ENCODE results near the gene SLC18A3.

The SLC18A3 gene

DNA sequence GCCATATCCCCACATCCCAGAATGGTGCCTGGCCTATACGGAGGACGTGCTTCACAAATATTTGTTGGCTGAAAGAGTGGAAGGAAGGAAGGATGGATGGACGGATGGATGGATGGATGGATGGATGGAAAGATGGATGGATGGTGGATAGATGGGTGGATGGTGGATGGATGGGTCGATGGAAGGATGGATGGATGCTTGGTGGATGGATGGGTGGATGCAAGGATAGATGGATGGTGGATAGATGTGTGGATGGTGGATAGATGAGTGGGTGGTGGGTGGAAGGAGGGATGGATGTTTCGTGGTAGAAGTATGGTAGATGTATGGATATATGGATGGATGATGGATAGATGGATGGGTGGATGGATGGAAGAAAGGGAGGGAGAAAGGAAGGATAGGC, 14.5 kb downstream of the SLC18A3 start:
- Histone ChIP-seq H3K9me3 (no peaks in the 10 kb centered on the region), H3K4me1 (0 out of 2 replicates have a peak, but pooled peaks cover 6% of the 10 kb centered on the region), H3K27me3 (no peaks in the 10 kb centered on the region), H3K36me3 (no peaks in the 10 kb centered on the region), H3K4me3 (no peak overlapping the region), H3K27ac (no peak overlapping the region), H3K9ac (no peak overlapping the region), H4K20me1 (no peaks in the 10 kb centered on the region), H3K4me2 (no peak overlapping the region)
- TF ChIP-seq Cebpa-rat (IDR thresholded peaks at IDR 0.05), result no peak

DNA sequence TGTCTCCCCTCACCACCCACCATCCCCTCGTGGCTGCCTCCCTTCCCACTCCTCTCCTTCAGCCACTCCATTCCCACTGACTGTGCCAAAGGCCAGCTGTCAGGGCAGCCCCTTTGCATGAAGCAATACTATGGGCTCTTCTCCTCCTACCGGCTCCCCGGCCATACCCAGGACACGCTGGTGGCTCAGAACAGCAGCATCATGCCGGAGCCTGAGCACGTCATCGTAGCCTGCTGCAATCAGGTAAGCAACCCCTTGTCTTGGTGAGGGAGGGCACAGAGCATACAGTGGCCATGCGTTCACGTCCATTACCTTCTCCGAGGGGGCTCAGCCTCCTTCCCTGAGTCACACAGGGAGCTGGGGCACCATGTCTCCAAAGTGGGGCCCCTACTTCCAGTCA, 15.3 kb downstream of the SLC18A3 start:
- Histone ChIP-seq H3K9me3 (no peaks in the 10 kb centered on the region), H4K20me1 (no peaks in the 10 kb centered on the region), H3K36me3 (no peaks in the 10 kb centered on the region), H3K9ac (no peak overlapping the region), H3K4me3 (no peak overlapping the region), H3K4me1 (0 out of 2 replicates have a peak, but pooled peaks cover 6% of the 10 kb centered on the region), H3K27me3 (no peaks in the 10 kb centered on the region), H3K4me2 (no peak overlapping the region), H3K27ac (no peak overlapping the region)
- no peak for TF ChIP-seq Cebpa-rat (IDR thresholded peaks at IDR 0.05)

GRCh38 chr10:49627038-49627437, 16.9 kb downstream of the SLC18A3 start:
- no peak overlapping the region for H3K4me3 ChIP-seq
- H3K36me3 ChIP-seq, result no peaks in the 10 kb centered on the region
- no peaks in the 10 kb centered on the region for H3K9me3 ChIP-seq
- H3K27me3 ChIP-seq, result no peaks in the 10 kb centered on the region
- no peak for TF ChIP-seq Cebpa-rat (IDR thresholded peaks at IDR 0.05)
- H4K20me1 ChIP-seq, result no peaks in the 10 kb centered on the region
- no peak overlapping the region for H3K4me2 ChIP-seq
- no peak overlapping the region for H3K27ac ChIP-seq
- no peak overlapping the region for H3K9ac ChIP-seq
- peaks cover 6% of the 10 kb centered on the region; the same call in 1 of the 2 replicates for H3K4me1 ChIP-seq

GRCh38 chr10:49627644-49628247, 17.6 kb downstream of the SLC18A3 start:
- Histone ChIP-seq H3K4me1 (peaks cover 6% of the 10 kb centered on the region; the same call in 1 of the 2 replicates), H3K36me3 (no peaks in the 10 kb centered on the region), H3K9ac (no peak overlapping the region), H3K4me3 (no peak overlapping the region), H3K9me3 (no peaks in the 10 kb centered on the region), H4K20me1 (no peaks in the 10 kb centered on the region), H3K4me2 (no peak overlapping the region), H3K27ac (no peak overlapping the region), H3K27me3 (no peaks in the 10 kb centered on the region)
- no peak for TF ChIP-seq Cebpa-rat (IDR thresholded peaks at IDR 0.05)

DNA sequence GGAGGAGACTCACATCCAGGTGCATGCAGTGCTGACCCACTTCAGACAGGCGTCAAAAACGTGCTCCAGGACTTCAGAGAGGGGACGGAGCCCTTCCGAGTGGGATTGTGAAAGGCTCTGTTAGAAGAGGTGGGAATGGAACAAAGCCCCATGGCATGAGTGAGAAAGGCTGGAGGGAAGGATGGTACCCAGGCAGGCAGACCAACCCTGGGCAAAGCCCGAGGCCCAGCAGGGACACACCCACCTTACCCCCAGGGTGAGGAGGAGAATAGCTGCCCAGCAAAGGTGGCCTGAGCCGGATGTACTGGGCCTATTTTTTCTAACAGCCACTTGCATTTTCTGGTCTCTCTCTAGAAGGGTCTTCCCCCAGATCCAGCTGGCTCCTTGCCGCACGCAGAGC, 18.5 kb downstream of the SLC18A3 start:
- Histone ChIP-seq H3K4me3 (no peak overlapping the region), H3K27ac (no peak overlapping the region), H3K9me3 (no peaks in the 10 kb centered on the region), H3K36me3 (no peaks in the 10 kb centered on the region), H3K4me1 (peaks cover 6% of the 10 kb centered on the region; the same call in 1 of the 2 replicates), H4K20me1 (no peaks in the 10 kb centered on the region), H3K9ac (no peak overlapping the region), H3K4me2 (no peak overlapping the region), H3K27me3 (no peaks in the 10 kb centered on the region)
- no peak for TF ChIP-seq Cebpa-rat (IDR thresholded peaks at IDR 0.05)

DNA sequence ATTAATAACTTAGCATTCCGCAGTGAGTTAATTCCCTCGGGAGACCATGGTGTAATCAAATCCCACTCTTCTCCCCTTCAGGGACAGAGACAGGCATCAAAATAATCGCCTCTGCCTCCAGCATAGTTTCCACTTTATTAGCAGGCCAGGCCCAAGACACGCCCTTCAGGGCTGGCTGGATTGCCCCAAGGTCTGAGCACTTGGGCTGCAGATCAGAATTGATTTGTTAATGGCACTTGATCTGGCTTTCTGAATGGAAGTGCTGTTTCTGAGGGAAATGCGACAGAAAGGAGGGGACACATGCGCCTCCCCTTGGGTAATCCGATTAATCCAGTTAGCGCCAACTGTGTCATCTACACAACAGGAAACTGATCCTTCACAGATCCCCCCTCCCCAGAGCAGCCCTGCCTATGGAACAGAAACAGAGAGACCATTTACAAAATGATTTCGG, 19.3 kb downstream of the SLC18A3 start:
- H4K20me1 ChIP-seq, result no peaks in the 10 kb centered on the region
- no peak overlapping the region for H3K4me2 ChIP-seq
- H3K4me1 ChIP-seq, result peaks cover 9% of the 10 kb centered on the region; the same call in 1 of the 2 replicates
- H3K27ac ChIP-seq, result no peak overlapping the region
- no peaks in the 10 kb centered on the region for H3K27me3 ChIP-seq
- no peaks in the 10 kb centered on the region for H3K9me3 ChIP-seq
- no peak overlapping the region for H3K4me3 ChIP-seq
- no peak for TF ChIP-seq Cebpa-rat (IDR thresholded peaks at IDR 0.05)
- H3K36me3 ChIP-seq, result no peaks in the 10 kb centered on the region
- no peak overlapping the region for H3K9ac ChIP-seq

DNA sequence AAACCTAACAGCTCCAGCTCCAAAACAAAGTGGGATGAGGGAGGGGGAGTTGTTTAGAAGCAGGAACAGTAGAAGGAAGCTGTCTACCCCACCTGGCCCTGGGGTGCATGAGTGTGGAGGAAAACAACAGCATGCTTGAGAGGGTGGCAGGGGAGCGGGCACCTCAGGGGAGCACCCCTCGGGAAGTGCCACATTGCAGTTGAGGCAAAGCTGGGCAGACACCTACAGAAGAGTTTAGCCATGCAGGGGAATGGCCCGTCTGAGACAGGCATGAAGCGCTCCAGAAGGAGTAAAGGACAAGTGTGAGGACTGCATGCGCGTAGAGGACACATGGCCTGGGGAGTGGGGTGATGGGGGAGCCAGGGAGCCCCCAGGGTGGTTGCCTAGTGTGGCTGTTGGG, 21.9 kb downstream of the SLC18A3 start:
- Histone ChIP-seq H3K4me1 (peaks cover 9% of the 10 kb centered on the region; the same call in 1 of the 2 replicates), H3K4me2 (no peak overlapping the region), H4K20me1 (no peaks in the 10 kb centered on the region), H3K27me3 (no peaks in the 10 kb centered on the region), H3K4me3 (no peak overlapping the region), H3K9me3 (no peaks in the 10 kb centered on the region), H3K9ac (no peak overlapping the region), H3K36me3 (no peaks in the 10 kb centered on the region), H3K27ac (no peak overlapping the region)
- no peak for TF ChIP-seq Cebpa-rat (IDR thresholded peaks at IDR 0.05)

DNA sequence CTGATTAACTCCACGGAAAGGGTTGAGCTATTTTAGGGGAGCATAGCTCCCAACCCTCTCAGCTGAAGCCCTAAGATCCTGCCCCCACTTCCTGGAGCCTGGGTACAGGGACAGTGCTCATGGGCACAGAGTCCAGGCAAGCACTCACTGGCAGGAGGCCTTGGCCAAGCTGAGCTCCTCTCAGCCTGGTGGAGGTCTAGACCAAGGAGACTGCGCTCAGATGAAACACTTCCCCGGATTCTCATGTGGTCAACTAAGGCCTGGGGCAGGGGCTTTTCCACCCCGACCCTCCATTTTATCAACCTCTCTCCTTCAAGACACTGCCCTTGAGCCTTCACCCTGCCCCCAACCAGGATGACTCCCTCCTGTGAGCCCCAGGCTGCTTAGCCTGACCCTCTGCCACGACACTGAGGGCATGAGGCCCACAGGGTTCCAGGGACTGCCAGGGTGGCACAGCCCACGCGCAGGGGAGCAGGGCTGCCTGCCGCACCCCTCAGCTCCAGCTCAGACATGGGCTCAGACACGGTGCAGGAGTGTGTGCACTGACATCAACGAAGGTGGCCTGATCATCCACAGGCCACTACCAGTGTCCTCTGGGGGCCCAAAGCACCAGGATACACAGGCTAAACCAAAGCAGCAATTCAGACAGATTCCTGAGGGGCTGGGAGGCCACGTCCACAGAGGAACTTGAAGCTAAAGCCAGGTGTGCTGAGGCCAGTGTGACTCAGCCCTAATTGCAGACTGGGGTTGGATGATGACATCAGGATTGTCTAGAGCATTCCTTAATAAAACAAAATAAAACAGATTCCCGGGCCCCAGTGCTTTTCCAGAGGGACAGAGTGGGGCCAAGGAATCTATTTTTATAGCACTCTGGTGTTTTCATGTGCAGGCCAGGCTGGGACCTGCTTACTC, 22.6 kb downstream of the SLC18A3 start:
- Histone ChIP-seq H3K9me3 (no peaks in the 10 kb centered on the region), H3K27me3 (no peaks in the 10 kb centered on the region), H3K27ac (no peak overlapping the region; the same call in 1 of the 2 replicates)

DNA sequence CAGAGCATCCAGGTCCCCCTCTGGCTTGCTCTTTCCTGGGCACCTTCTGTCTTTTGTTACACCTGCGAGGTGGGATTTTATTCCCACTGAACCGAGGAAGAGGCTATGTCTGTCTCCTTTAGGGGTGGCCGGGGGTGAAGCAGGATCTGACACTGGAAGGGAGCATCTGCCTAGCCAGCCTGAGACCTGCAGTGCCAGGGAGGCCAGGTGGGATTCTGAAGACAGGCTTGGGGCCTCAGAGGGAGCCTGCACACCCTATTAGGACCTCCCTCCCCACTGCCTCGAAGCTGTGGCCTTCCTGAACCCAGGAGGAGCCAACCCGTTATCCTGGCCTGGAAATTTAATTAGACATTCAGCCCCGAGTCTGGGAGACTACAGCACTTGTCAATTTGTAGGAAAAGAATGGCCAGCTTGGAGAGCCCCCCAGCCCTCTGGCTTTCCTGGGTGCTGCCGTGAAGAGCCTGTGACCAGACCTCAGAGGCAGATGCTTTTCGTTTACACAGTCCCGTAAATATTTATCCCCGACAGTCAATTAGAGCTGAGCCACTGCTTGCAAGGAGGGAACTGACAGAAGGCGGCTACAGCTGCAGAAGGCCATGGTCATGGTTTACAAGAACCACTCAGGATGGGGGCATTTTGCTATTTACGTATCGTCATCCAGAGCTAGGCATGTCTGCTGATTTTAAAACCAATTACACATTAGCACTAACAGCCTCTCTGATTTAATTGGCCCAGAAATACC, 23.4 kb downstream of the SLC18A3 start:
- no peaks in the 10 kb centered on the region for H3K27me3 ChIP-seq
- no peak overlapping the region for H3K27ac ChIP-seq

More for the DNA sequence above, 22.6 kb downstream of the SLC18A3 start:
- no peak overlapping the region for H3K9ac ChIP-seq
- H3K4me3 ChIP-seq, result no peak overlapping the region
- H3K36me3 ChIP-seq, result no peaks in the 10 kb centered on the region
- H3K4me1 ChIP-seq, result peaks cover 13% of the 10 kb centered on the region; the same call in 1 of the 2 replicates
- H3K4me2 ChIP-seq, result no peak overlapping the region
- H4K20me1 ChIP-seq, result no peaks in the 10 kb centered on the region
- no peak for TF ChIP-seq Cebpa-rat (IDR thresholded peaks at IDR 0.05)

More for the DNA sequence above, 23.4 kb downstream of the SLC18A3 start:
- Histone ChIP-seq H3K36me3 (no peaks in the 10 kb centered on the region), H3K4me3 (no peak overlapping the region), H3K4me2 (peak overlapping the region; percentile 22), H3K9ac (no peak overlapping the region), H4K20me1 (no peaks in the 10 kb centered on the region), H3K4me1 (peaks cover 13% of the 10 kb centered on the region; the same call in 1 of the 2 replicates), H3K9me3 (no peaks in the 10 kb centered on the region)
- TF ChIP-seq Cebpa-rat (IDR thresholded peaks at IDR 0.05), result no peak

Measured in BLaER1 (cell line).